Body of pancreas (tissue), 4 donors: ENCODE data around the gene SAFB2.

Experiments used
- CTCF ChIP-seq, 7 experiments: fragments of 450-650 bp in 4 of 7; fragments of 200-600 bp in 3 of 7; sonication (generic) in 3 of 7; IDR thresholded peaks; one replicate each; pipeline ENCODE4 v1.5.1; 2016 to 2019; ENCODE audit warnings: antibody characterized with exemption in 7 of 7
- POLR2A ChIP-seq, 3 donors: fragments of 450-650 bp; IDR thresholded peaks; one replicate each; pipeline ENCODE4 v1.6.1; 2016; ENCODE audit warnings: antibody characterized with exemption in 3 of 3, mild to moderate bottlenecking in 2 of 3

GRCh38 chr19:5642204-5642603 is 19.6 kb upstream of the SAFB2 start:
- TF ChIP-seq CTCF (IDR thresholded peaks at IDR 0.05), result no peak
- TF ChIP-seq POLR2A (IDR thresholded peaks at IDR 0.05), result no peak
